Esophagus squamous epithelium (tissue), 4 donors: ENCODE measurements around the gene RAB36.

Source experiments
- CTCF ChIP-seq, 6 experiments: fragments of 450-650 bp in 4 of 6; fragments of 200-600 bp in 2 of 6; sonication (generic) in 2 of 6; IDR thresholded peaks; one replicate each; pipeline ENCODE4 v1.5.1; 2016 to 2019; ENCODE audit warnings: antibody characterized with exemption in 6 of 6, mild to moderate bottlenecking in 4 of 6, moderate library complexity in 4 of 6
- POLR2A ChIP-seq, 4 donors: fragments of 450-650 bp; IDR thresholded peaks; one replicate each; pipeline ENCODE4 v1.6.1; 2017; ENCODE audit warnings: antibody characterized with exemption in 4 of 4, mild to moderate bottlenecking in 4 of 4, moderate library complexity in 3 of 4

GRCh38 chr22:23137905-23138561 is 7.2 kb upstream of the RAB36 start:
- TF ChIP-seq CTCF (IDR thresholded peaks at IDR 0.05) (no peak), POLR2A (IDR thresholded peaks at IDR 0.05) (no peak)
